ENCODE data around the gene KRTAP3-2. TPM values are rescaled to one million over a fixed set of nuclear protein-coding genes. Genes with fewer than 3 reads are reported as not detected.

KRTAP3-2 gene
- total RNA-seq, 2 experiments from 2014 or later, result not detected

DNA sequence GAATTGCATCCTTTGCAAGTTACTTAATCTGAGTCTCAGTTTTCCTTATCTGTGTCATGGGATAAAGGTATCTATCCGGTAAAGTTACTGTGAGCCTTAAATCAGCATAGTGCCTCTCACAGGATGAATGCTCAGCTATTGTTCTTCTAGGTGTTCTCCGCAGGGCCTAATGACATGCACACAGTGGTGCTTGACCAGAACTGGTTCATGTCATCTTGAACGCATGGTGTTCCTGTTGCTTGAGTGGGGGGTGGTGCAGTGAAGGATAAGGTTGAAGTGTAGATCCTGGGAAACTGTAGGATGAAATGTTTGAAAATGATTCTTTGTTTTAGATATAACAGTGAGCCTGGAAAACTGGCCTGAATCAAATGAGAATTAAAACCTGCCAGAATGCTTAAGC, 19.6 kb downstream of the KRTAP3-2 start:
- Histone ChIP-seq H4K20me1 (ENCODE audit: insufficient read depth, low read length) (no peaks in the 10 kb centered on the region), H3K9me3 (ENCODE audit: low read length) (no peaks in the 10 kb centered on the region), H3K36me3 (ENCODE audit: insufficient read depth, low read length) (no peaks in the 10 kb centered on the region), H3K4me3 (ENCODE audit: low read depth, low read length, poor library complexity, severe bottlenecking) (no peak overlapping the region), H3K4me1 (ENCODE audit: insufficient read depth, low read length, poor library complexity, severe bottlenecking) (no peaks in the 10 kb centered on the region), H2AFZ (ENCODE audit: low read length) (no peak overlapping the region), H3K9me2 (ENCODE audit: insufficient read depth, low read length) (no peaks in the 10 kb centered on the region), H3K27ac (ENCODE audit: low read depth, low read length, poor library complexity, severe bottlenecking) (no peak overlapping the region), H3K4me2 (ENCODE audit: low read length) (no peak overlapping the region), H3K79me2 (ENCODE audit: insufficient read depth, low read depth, low read length) (no peaks in the 10 kb centered on the region)
- ChIA-PET POLR2A (interaction anchor here (0.6 kb wide), 1 partner anchor 1565 kb away, joined by 4 read pairs; no protein-coding TSS in a partner anchor), CTCF (ENCODE audit: unreplicated experiment) (no interaction called here)
- BruUV-seq (replicated peaks), result no TSS peak
- TF ChIP-seq CTCF (conservative IDR thresholded peaks at IDR 0.05; ENCODE audit: low read length), result no peak
- no peak for TF ChIP-seq EZH2phosphoT487 (IDR thresholded peaks at IDR 0.05; ENCODE audit: borderline replicate concordance, low read depth, low read length)
- intact Hi-C loops (cut with micrococcal nuclease; ENCODE audit: unreplicated experiment), result no loop called here
- no peak for DNase-seq (ENCODE audit: low spot score)

- Histone ChIP-seq H4K20me1 (ENCODE audit: insufficient read depth, low read length) (no peaks in the 10 kb centered on the region), H3K9me3 (ENCODE audit: low read length) (no peaks in the 10 kb centered on the region), H3K36me3 (ENCODE audit: insufficient read depth, low read length) (no peaks in the 10 kb centered on the region), H2AFZ (ENCODE audit: low read length) (no peak overlapping the region), H3K4me2 (ENCODE audit: low read length) (no peak overlapping the region), H3K27ac (ENCODE audit: low read depth, low read length, poor library complexity, severe bottlenecking) (no peak overlapping the region), H3K4me3 (ENCODE audit: low read depth, low read length, poor library complexity, severe bottlenecking) (no peak overlapping the region), H3K9me2 (ENCODE audit: insufficient read depth, low read length) (no peaks in the 10 kb centered on the region), H3K79me2 (ENCODE audit: insufficient read depth, low read depth, low read length) (no peaks in the 10 kb centered on the region), H3K4me1 (ENCODE audit: insufficient read depth, low read length, poor library complexity, severe bottlenecking) (no peaks in the 10 kb centered on the region)
- no peak for TF ChIP-seq CTCF (conservative IDR thresholded peaks at IDR 0.05; ENCODE audit: low read length)
- DNase-seq (ENCODE audit: low spot score), result no peak
- intact Hi-C loops (cut with micrococcal nuclease; ENCODE audit: unreplicated experiment), result no loop called here
- ChIA-PET CTCF (ENCODE audit: unreplicated experiment) (no interaction called here), POLR2A (no interaction called here)
- BruUV-seq (replicated peaks), result no TSS peak
These were observed 21.0 kb downstream of the KRTAP3-2 start for GRCh38 chr17:40978575-40979151.

DNA sequence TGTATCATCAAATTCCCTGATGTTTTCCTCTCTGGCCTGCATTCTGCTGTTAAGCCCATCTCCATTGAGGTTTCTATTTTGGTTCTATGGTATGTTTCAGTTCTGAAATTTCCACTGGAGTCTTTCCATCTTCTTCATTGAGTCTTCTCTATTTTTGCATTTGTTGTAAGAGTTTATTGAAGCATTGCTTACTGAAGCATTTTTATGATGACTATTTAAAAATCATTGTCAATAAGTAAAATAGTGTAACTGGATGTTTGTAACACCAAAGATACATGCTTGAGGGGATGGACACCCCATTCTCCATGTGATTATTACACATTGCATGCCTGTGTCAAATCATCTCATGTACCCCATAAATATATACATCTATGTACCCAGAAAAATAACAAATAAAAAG, 24.2 kb downstream of the KRTAP3-2 start:
- TF ChIP-seq CTCF (conservative IDR thresholded peaks at IDR 0.05; ENCODE audit: low read length) (no peak), EZH2phosphoT487 (IDR thresholded peaks at IDR 0.05; ENCODE audit: borderline replicate concordance, low read depth, low read length) (no peak)
- ChIA-PET CTCF (ENCODE audit: unreplicated experiment) (no interaction called here), POLR2A (no interaction called here)
- Histone ChIP-seq H3K36me3 (ENCODE audit: insufficient read depth, low read length) (no peaks in the 10 kb centered on the region), H3K27ac (ENCODE audit: low read depth, low read length, poor library complexity, severe bottlenecking) (no peak overlapping the region), H3K4me1 (ENCODE audit: insufficient read depth, low read length, poor library complexity, severe bottlenecking) (no peaks in the 10 kb centered on the region), H3K4me3 (ENCODE audit: low read depth, low read length, poor library complexity, severe bottlenecking) (no peak overlapping the region), H3K79me2 (ENCODE audit: insufficient read depth, low read depth, low read length) (no peaks in the 10 kb centered on the region), H4K20me1 (ENCODE audit: insufficient read depth, low read length) (no peaks in the 10 kb centered on the region), H3K4me2 (ENCODE audit: low read length) (no peak overlapping the region), H3K9me2 (ENCODE audit: insufficient read depth, low read length) (no peaks in the 10 kb centered on the region), H2AFZ (ENCODE audit: low read length) (no peak overlapping the region), H3K9me3 (ENCODE audit: low read length) (no peaks in the 10 kb centered on the region)
- intact Hi-C loops (cut with micrococcal nuclease; ENCODE audit: unreplicated experiment), result no loop called here
- no peak for DNase-seq (ENCODE audit: low spot score)
- BruUV-seq (replicated peaks), result no TSS peak

All from OCI-LY7 (cell line).